WTC11 (cell line): ENCODE measurements around the gene NFKB1. TPM values are rescaled to one million over a fixed set of nuclear protein-coding genes. Genes with fewer than 3 reads are reported as not detected.

Source experiments
- ATAC-seq: fragments of 200-7000 bp; cut with Tn5 transposase; 2 replicates; pipeline ENCODE4 v1.10.0; 2021; ENCODE audit warnings: mild to moderate bottlenecking, moderate library complexity
- CTCF ChIA-PET: fragments of 300-600 bp; sonication (Branson Sonifier 250); formaldehyde crosslinking; loops from one replicate; lab custom pipeline; 2021; ENCODE audit warnings: antibody characterized with exemption; lab: Charles Lee
- POLR2A ChIA-PET: fragments of 350-600 bp; sonication (Branson Sonifier 250); formaldehyde crosslinking; loops from one replicate; lab custom pipeline; 2021; ENCODE audit warnings: antibody characterized with exemption; lab: Charles Lee
- DNase-seq: peaks from one replicate; pipeline ENCODE4 v3.0.0; 2021; ENCODE audit warnings: low spot score
- H3K27ac Mint-ChIP-seq: 2 replicates; pipeline ENCODE4 v1.8.0; 2021; ENCODE audit warnings: mixed read lengths
- H3K27me3 Mint-ChIP-seq: 2 replicates; pipeline ENCODE4 v1.8.0; 2021; ENCODE audit warnings: low read depth, mild to moderate bottlenecking, moderate library complexity, mixed read lengths
- H3K36me3 Mint-ChIP-seq: 2 replicates; pipeline ENCODE4 v1.8.0; 2021; ENCODE audit warnings: mixed read lengths
- H3K4me1 Mint-ChIP-seq: 2 replicates; pipeline ENCODE4 v1.8.0; 2022; ENCODE audit warnings: mixed read lengths
- H3K4me3 Mint-ChIP-seq: 2 replicates; pipeline ENCODE4 v1.8.0; 2021; ENCODE audit warnings: mild to moderate bottlenecking, moderate library complexity, mixed read lengths
- H3K9me3 Mint-ChIP-seq: 2 replicates; pipeline ENCODE4 v1.8.0; 2021; ENCODE audit warnings: mixed read lengths
- CBFB ChIP-seq: sonication (generic); formaldehyde crosslinking; IDR thresholded peaks from 2 replicates; pipeline ENCODE4 v1.8.1; 2022; ENCODE audit warnings: mild to moderate bottlenecking, low read depth, missing genetic modification reagents
- EMX1 ChIP-seq: fragments of 250-450 bp; sonication (Bioruptor Pico); IDR thresholded peaks from 2 replicates; pipeline ENCODE4 v1.8.0; 2021; ENCODE audit warnings: mild to moderate bottlenecking
- ESRRA ChIP-seq: sonication (generic); formaldehyde crosslinking; IDR thresholded peaks from 2 replicates; pipeline ENCODE4 v1.8.1; 2022; ENCODE audit warnings: mild to moderate bottlenecking, missing genetic modification reagents, borderline replicate concordance
- HMGA2 ChIP-seq: fragments of 250-450 bp; sonication (Bioruptor Pico); IDR thresholded peaks from 2 replicates; pipeline ENCODE4 v1.4.0; 2021; ENCODE audit warnings: mild to moderate bottlenecking, moderate library complexity
- KAT7 ChIP-seq: sonication (generic); formaldehyde crosslinking; IDR thresholded peaks from 2 replicates; pipeline ENCODE4 v1.8.1; 2023; ENCODE audit warnings: missing genetic modification reagents, mild to moderate bottlenecking, borderline replicate concordance
- MXD4 ChIP-seq: fragments of 250-450 bp; sonication (Bioruptor Pico); IDR thresholded peaks from 2 replicates; pipeline ENCODE4 v1.8.0; 2021; ENCODE audit warnings: mild to moderate bottlenecking, moderate library complexity, borderline replicate concordance
- NFE2L1 ChIP-seq: sonication (generic); formaldehyde crosslinking; IDR thresholded peaks from 2 replicates; pipeline ENCODE4 v1.8.1; 2023; ENCODE audit warnings: missing genetic modification reagents
- NR3C1 ChIP-seq: sonication (generic); formaldehyde crosslinking; conservative IDR thresholded peaks from 2 replicates; pipeline ENCODE4 v1.8.1; 2023; ENCODE audit warnings: low read depth, mild to moderate bottlenecking, missing genetic modification reagents
- OVOL2 ChIP-seq: fragments of 250-450 bp; sonication (Bioruptor Pico); IDR thresholded peaks from 2 replicates; pipeline ENCODE4 v1.9.0; 2021; ENCODE audit warnings: mild to moderate bottlenecking, borderline replicate concordance
- TEAD1 ChIP-seq: sonication (generic); formaldehyde crosslinking; IDR thresholded peaks from 2 replicates; pipeline ENCODE4 v1.8.0; 2022; ENCODE audit warnings: mild to moderate bottlenecking, missing genetic modification reagents
- TEAD4 ChIP-seq: sonication (generic); formaldehyde crosslinking; IDR thresholded peaks from 2 replicates; pipeline ENCODE4 v1.8.0; 2022; ENCODE audit warnings: mild to moderate bottlenecking, missing genetic modification reagents
- ZBTB21 ChIP-seq: sonication (generic); formaldehyde crosslinking; IDR thresholded peaks from 2 replicates; pipeline ENCODE4 v1.8.1; 2023; ENCODE audit warnings: mild to moderate bottlenecking, missing genetic modification reagents, borderline replicate concordance
- ZNF416 ChIP-seq: fragments of 250-450 bp; sonication (Bioruptor Pico); IDR thresholded peaks from 2 replicates; pipeline ENCODE4 v1.9.0; 2021; ENCODE audit warnings: mild to moderate bottlenecking, inconsistent platforms
- total RNA-seq: library from RNA; stranded (reverse); gene quantifications from 3 replicates; pipeline ENCODE4 v1.2.3, GENCODE V29; 2021
- TF ChIP-seq, protein P1 (sequence below): sonication (generic); formaldehyde crosslinking; IDR thresholded peaks from 2 replicates; pipeline ENCODE4 v1.8.1; 2023; ENCODE audit warnings: mild to moderate bottlenecking, missing genetic modification reagents, borderline replicate concordance
- TF ChIP-seq, protein P2 (sequence below): sonication (generic); formaldehyde crosslinking; IDR thresholded peaks from 2 replicates; pipeline ENCODE4 v1.8.0; 2023; ENCODE audit warnings: missing genetic modification reagents
- TF ChIP-seq, protein P3 (sequence below): fragments of 250-450 bp; sonication (Bioruptor Pico); IDR thresholded peaks from 2 replicates; pipeline ENCODE4 v1.9.0; 2021; ENCODE audit warnings: mild to moderate bottlenecking
- TF ChIP-seq, protein P4 (sequence below): fragments of 250-450 bp; sonication (Bioruptor Pico); IDR thresholded peaks from 2 replicates; pipeline ENCODE4 v2.1.2; 2022; ENCODE audit warnings: mild to moderate bottlenecking, moderate library complexity

The NFKB1 gene
- total RNA-seq, 1 experiment from 2014 or later = 5.6 TPM

DNA sequence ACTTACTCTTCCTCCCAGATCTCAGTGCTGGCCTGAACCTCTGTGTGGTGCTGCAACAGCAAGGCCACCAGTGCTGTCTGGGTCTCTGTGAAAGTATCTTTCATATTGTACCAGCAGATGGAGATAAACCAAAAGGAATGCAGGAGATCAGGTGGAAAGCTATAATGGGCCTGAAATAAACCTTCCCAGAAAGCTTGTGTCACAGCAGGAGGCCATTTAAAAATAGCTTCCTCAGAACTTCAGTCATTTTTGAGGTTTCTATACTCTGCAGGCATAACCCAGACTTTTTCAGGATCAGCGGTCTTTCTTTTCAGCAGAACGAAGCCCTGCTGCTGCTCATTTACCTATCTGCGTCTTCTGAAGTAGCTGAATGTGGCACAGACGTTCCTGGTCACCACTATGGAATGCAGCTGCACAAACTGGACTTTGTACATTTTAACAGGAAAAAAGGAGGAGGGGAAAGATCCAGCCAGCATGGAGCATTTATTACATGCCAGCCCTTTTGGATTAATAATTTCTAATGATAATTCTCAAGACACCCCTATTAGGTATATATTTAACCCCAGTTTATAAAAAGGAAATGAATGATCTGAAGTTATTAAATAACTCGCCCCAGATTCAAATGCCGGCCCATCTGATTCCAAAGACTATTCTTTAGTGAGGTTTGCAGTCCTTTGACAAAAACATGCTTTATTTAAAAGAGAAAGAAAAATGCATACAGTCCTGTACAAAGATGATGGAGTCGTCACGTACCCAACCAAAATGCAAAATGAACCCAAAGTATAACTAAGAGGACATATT is 119.7 kb downstream of the NFKB1 start:
- CTCF ChIA-PET = interaction anchor here (0.8 to 1.3 kb wide), 10 partner anchors 14 to 468 kb away, joined by 3 to 9 read pairs (median 4); partner anchors contain the start of gene UBE2D3
- Mint-ChIP-seq H3K4me3 (no peak overlapping the region), H3K27ac (no peak overlapping the region), H3K4me1 (peaks cover 38% of the 10 kb centered on the region), H3K27me3 (no peaks in the 10 kb centered on the region), H3K9me3 (no peaks in the 10 kb centered on the region), H3K36me3 (no peaks in the 10 kb centered on the region)
- TF ChIP-seq EMX1 (CRISPR knock-in tag) (no peak), KAT7 (CRISPR knock-in tag) (no peak), ZBTB21 (no peak), TEAD4 (CRISPR knock-in tag) (no peak)
- peak; percentile 49 for ATAC-seq
- DNase-seq = no peak
- POLR2A ChIA-PET = no interaction called here

DNA sequence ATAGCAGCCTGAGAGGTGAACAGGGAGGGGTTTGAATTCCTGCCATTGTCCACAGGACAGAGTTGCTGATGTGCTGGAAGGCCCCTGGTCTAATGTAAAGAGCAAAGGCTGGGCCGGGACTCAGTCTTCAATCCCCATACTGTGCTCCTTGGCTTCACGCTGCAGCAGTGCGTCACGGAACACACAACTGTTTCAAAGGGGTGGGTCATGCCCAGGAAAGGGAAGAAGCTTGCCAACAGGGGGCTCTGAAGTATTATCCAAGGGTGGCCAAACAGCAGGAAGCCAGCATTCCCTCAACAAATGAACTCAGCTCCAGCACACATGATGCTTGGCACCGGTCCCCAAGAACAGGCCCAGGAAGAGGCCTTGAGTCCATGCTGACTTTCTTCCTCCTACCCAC is 122.5 kb downstream of the NFKB1 start:
- ChIA-PET CTCF (interaction anchor here (0.7 to 4.0 kb wide), 8 partner anchors 10 to 409 kb away, joined by 3 to 31 read pairs (median 6); no protein-coding TSS in a partner anchor), POLR2A (no interaction called here)
- no peak for TF ChIP-seq ZBTB21
- no peak overlapping the region for H3K4me3 Mint-ChIP-seq
- ATAC-seq = peak; percentile 49
- H3K9me3 Mint-ChIP-seq = no peaks in the 10 kb centered on the region
- peaks cover 24% of the 10 kb centered on the region for H3K4me1 Mint-ChIP-seq
- DNase-seq = peak; percentile 20
- no peaks in the 10 kb centered on the region for H3K36me3 Mint-ChIP-seq
- no peak overlapping the region for H3K27ac Mint-ChIP-seq
- H3K27me3 Mint-ChIP-seq = no peaks in the 10 kb centered on the region

DNA sequence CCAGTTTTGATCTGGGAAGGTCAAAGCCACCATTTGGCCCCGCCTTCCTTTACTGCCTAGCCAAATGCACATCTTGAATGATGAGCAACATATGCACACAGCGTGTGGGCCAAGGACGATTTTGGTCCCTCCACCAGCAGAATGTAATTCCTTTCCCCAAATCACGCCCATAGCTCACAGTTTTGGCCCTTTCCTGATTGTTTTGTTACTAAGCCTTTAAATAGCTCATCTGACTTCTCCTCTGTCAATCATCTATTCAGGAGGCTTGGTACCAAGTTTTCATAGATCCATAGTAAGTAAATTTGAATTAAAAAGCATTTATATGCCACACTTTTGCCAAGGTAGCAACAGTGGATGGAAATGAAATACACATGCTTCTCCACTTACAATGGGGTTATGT is 123.3 kb downstream of the NFKB1 start:
- ATAC-seq = no peak
- no peak for DNase-seq
- H3K4me1 Mint-ChIP-seq = peaks cover 24% of the 10 kb centered on the region
- no peaks in the 10 kb centered on the region for H3K36me3 Mint-ChIP-seq
- TF ChIP-seq, protein P1, sequence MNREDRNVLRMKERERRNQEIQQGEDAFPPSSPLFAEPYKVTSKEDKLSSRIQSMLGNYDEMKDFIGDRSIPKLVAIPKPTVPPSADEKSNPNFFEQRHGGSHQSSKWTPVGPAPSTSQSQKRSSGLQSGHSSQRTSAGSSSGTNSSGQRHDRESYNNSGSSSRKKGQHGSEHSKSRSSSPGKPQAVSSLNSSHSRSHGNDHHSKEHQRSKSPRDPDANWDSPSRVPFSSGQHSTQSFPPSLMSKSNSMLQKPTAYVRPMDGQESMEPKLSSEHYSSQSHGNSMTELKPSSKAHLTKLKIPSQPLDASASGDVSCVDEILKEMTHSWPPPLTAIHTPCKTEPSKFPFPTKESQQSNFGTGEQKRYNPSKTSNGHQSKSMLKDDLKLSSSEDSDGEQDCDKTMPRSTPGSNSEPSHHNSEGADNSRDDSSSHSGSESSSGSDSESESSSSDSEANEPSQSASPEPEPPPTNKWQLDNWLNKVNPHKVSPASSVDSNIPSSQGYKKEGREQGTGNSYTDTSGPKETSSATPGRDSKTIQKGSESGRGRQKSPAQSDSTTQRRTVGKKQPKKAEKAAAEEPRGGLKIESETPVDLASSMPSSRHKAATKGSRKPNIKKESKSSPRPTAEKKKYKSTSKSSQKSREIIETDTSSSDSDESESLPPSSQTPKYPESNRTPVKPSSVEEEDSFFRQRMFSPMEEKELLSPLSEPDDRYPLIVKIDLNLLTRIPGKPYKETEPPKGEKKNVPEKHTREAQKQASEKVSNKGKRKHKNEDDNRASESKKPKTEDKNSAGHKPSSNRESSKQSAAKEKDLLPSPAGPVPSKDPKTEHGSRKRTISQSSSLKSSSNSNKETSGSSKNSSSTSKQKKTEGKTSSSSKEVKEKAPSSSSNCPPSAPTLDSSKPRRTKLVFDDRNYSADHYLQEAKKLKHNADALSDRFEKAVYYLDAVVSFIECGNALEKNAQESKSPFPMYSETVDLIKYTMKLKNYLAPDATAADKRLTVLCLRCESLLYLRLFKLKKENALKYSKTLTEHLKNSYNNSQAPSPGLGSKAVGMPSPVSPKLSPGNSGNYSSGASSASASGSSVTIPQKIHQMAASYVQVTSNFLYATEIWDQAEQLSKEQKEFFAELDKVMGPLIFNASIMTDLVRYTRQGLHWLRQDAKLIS (CRISPR knock-in tag) = no peak
- TF ChIP-seq, protein P2, sequence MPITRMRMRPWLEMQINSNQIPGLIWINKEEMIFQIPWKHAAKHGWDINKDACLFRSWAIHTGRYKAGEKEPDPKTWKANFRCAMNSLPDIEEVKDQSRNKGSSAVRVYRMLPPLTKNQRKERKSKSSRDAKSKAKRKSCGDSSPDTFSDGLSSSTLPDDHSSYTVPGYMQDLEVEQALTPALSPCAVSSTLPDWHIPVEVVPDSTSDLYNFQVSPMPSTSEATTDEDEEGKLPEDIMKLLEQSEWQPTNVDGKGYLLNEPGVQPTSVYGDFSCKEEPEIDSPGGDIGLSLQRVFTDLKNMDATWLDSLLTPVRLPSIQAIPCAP (CRISPR knock-in tag) = no peak
- no peak for TF ChIP-seq OVOL2 (CRISPR knock-in tag)
- TF ChIP-seq CBFB (CRISPR knock-in tag) = no peak
- TF ChIP-seq NR3C1 (CRISPR knock-in tag) = no peak
- no peak for TF ChIP-seq HMGA2 (CRISPR knock-in tag)
- no peak for TF ChIP-seq MXD4
- no peak for TF ChIP-seq KAT7 (CRISPR knock-in tag)
- TF ChIP-seq, protein P3, sequence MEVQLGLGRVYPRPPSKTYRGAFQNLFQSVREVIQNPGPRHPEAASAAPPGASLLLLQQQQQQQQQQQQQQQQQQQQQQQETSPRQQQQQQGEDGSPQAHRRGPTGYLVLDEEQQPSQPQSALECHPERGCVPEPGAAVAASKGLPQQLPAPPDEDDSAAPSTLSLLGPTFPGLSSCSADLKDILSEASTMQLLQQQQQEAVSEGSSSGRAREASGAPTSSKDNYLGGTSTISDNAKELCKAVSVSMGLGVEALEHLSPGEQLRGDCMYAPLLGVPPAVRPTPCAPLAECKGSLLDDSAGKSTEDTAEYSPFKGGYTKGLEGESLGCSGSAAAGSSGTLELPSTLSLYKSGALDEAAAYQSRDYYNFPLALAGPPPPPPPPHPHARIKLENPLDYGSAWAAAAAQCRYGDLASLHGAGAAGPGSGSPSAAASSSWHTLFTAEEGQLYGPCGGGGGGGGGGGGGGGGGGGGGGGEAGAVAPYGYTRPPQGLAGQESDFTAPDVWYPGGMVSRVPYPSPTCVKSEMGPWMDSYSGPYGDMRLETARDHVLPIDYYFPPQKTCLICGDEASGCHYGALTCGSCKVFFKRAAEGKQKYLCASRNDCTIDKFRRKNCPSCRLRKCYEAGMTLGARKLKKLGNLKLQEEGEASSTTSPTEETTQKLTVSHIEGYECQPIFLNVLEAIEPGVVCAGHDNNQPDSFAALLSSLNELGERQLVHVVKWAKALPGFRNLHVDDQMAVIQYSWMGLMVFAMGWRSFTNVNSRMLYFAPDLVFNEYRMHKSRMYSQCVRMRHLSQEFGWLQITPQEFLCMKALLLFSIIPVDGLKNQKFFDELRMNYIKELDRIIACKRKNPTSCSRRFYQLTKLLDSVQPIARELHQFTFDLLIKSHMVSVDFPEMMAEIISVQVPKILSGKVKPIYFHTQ (CRISPR knock-in tag) = no peak
- TF ChIP-seq, protein P4, sequence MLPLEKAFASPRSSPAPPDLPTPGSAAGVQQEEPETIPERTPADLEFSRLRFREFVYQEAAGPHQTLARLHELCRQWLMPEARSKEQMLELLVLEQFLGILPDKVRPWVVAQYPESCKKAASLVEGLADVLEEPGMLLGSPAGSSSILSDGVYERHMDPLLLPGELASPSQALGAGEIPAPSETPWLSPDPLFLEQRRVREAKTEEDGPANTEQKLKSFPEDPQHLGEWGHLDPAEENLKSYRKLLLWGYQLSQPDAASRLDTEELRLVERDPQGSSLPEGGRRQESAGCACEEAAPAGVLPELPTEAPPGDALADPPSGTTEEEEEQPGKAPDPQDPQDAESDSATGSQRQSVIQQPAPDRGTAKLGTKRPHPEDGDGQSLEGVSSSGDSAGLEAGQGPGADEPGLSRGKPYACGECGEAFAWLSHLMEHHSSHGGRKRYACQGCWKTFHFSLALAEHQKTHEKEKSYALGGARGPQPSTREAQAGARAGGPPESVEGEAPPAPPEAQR = no peak
- no peak for TF ChIP-seq ESRRA (CRISPR knock-in tag)
- TF ChIP-seq ZNF416 (CRISPR knock-in tag) = no peak
- no peak for TF ChIP-seq TEAD1 (CRISPR knock-in tag)
- no peak for TF ChIP-seq NFE2L1 (CRISPR knock-in tag)
- H3K4me3 Mint-ChIP-seq = no peak overlapping the region
- ChIA-PET CTCF (interaction anchor here (1.0 to 4.0 kb wide), 7 partner anchors 10 to 408 kb away, joined by 4 to 31 read pairs (median 6); no protein-coding TSS in a partner anchor), POLR2A (no interaction called here)
- H3K27me3 Mint-ChIP-seq = no peaks in the 10 kb centered on the region
- H3K9me3 Mint-ChIP-seq = no peaks in the 10 kb centered on the region
- no peak overlapping the region for H3K27ac Mint-ChIP-seq
